DMS 273 (cell line): ENCODE measurements around the gene MYCT1.
"Not testable (repeated sequence)": the region's sequence is repeated elsewhere in the genome, so short reads cannot be mapped to it uniquely, and the experiment has no call there.

Experiments used
- DNase-seq: peaks from one replicate; lab custom pipeline; 2025; ENCODE audit not compliant: unreplicated experiment; lab: John Stamatoyannopoulos, UW

The MYCT1 gene, protein sequence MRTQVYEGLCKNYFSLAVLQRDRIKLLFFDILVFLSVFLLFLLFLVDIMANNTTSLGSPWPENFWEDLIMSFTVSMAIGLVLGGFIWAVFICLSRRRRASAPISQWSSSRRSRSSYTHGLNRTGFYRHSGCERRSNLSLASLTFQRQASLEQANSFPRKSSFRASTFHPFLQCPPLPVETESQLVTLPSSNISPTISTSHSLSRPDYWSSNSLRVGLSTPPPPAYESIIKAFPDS

GRCh38 chr6:152697634-152698033, at the start of gene MYCT1:
TSS of gene MYCT1 (plus strand) at chr6:152697897. CDS start at chr6:152697903, 6 bp downstream.
- no peak for DNase-seq

- no peak for DNase-seq
Measured at GRCh38 chr6:152648105-152648504, 49.6 kb upstream of the MYCT1 start.

DNA sequence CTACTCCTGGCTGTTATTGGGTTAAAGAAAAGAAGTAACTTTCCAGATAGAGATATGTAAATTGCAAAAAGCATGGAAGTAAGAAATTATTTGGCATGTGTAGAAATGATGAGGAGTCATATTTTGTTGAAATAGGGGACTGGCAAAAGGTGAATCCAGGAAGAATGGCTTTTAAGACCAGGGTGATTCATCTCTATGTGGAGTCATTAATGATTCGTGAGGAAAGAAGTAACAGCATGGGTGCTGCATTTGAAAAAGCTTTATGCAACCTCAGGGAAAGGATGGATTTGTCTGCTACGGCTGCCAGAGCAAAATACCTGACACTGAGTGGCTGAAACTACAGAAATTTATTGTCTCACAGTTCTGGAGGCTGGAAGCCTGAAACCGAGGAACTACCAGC, 45.7 kb upstream of the MYCT1 start:
- no peak for DNase-seq

GRCh38 chr6:152661776-152662175, 35.9 kb upstream of the MYCT1 start:
- DNase-seq, result no peak

- DNase-seq, result peak; percentile 14
Measured at GRCh38 chr6:152669895-152670294, 27.8 kb upstream of the MYCT1 start.

- DNase-seq, result no peak
Measured at GRCh38 chr6:152671171-152671570, 26.5 kb upstream of the MYCT1 start.

DNA sequence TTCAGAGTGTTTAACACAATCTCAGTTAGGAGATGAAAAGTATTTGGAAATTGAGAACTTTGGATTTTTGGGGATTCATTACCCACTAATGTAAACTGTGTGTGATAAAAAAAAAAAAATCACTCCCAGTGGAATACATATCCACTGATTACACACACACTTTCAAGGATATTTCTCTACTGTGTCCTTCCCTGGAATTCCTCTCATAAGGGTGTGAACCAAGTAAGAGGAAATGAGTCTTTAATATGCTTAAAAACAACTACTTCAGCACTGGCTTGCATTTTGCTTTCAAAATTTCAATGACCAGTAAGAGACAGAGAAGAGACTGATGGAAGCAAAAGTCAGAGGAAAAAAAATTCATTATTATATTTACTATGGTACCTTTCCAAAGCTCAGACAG, 24.5 kb upstream of the MYCT1 start:
- no peak for DNase-seq

DNA sequence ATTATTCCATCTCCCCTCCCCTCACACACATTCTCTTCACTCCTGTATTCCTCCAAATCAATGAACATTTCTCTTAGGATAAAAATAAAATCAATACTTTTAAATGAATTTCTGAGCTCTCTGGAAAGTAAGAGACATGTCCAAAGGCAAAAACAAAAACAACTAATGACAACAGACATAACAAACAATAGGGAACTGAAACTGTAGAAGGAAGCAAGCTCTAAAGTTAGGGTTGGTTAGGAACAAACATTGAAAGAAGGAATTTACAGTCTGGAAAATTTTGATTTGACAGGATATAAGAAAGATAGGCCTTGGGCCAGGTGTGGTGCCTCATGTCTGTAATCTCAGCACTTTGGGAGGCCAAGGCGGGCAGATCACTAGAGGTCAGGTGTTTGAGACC, 17.5 kb upstream of the MYCT1 start:
- no peak for DNase-seq

DNA sequence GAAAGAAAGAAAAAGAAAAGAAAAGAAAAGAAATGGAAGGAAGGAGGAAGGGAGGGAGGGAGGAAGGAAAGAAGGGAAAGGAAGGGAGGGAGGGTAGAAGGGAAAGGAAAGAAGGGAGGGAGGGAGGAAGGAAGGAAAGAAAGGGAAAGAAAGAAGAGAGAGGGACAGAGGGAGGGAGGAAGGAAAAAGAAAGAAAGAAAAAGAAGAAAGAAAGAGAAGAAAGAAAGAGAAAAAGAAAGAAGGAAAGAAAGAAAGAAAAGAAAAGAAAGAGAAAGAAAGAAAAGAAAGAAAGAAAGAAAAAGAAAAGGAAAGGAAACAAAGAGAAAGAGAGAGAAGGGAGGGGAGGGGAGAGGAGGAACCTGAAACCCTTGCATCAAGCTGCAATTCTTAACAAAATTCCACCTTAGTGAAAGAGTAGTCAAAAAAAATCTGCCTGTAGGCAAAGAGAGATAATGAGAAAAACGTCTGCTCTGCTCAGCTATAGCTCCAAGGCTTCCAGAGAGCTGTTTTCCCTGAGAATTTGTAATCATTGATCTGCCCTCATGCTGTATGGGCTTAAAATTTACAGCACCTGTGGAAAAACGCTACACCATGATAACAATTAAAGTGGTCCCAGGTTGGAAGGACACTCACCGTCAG, 16.7 kb upstream of the MYCT1 start:
- DNase-seq, result no peak

DNA sequence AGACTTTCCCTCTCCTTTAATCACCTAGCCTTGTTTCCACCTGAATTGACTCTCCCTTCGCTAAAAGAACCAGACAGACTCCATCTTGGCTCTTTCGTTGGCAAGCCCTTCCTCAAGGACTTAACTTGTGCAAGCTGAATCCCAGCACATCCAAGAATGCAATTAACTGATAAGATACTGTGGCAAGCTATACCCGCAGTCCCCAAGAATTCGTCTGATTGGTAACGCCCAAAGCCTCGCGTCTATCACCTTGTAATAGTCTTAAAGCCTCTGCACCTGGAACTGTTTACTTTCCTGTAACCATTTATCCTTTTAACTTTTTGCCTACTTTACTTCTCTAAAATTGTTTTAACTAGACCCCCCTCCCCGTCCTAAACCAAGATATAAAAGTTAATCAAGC, 15.6 kb upstream of the MYCT1 start:
- no peak for DNase-seq

DNA sequence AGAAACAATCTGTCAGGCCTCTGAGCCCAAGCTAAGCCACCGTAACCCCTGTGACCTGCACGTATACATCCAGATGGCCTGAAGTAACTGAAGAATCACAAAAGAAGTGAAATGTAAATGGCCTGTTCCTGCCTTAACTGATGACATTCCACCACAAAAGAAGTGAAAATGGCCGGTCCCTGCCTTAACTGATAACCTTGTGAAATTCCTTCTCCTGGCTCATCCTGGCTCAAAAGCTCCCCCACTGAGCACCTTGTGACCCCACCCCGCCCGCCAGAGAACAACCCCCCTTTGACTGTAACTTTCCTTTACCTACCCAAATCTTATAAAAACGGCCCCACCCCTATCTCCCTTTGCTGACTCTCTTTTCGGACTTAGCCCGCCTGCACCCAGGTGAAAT, 14.8 kb upstream of the MYCT1 start:
- not testable (repeated sequence) for DNase-seq

DNA sequence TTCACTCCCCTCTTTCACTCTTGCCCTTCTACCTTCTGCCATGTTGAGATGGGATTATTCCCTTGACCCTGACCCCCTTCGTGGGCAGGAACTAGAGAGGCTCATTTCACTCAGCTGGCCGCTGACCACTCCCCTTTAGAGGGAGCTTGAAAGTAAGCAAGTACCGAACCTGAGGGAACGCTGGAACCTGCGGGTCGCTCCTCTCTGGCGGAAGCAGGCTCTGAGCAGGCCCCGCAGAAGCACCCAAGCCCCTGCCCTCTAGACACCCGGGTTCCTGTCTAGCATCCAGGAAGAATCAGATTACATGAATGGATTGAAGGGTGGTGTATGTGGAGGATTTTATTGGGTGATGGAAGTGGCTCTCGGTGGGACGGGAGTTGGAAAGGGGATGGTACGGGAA, 11.9 kb upstream of the MYCT1 start:
- no peak for DNase-seq

- DNase-seq, result no peak
Measured at GRCh38 chr6:152695372-152696045, 2.2 kb upstream of the MYCT1 start.

DNA sequence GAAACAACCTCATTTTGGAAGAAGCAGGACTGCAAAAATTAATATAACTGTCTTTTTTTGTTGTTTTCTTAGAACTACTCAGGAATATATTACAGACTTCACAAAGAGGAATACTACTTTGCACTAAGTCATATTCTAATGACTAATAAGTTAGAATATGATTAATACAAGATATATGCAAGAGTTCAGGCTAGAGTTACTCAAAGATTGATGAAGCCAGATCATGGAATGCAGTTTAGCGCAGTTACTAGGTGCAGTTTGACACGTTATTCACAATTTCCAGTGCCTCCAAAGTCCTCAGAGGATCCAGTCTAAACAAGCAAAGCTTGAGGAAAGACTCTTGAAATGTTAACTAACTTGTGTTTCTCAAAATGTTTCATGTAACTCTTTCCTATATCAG, 1.2 kb upstream of the MYCT1 start:
- DNase-seq, result no peak

GRCh38 chr6:152698692-152699091, 995 bp downstream of the MYCT1 start:
- DNase-seq, result no peak

- DNase-seq, result no peak
Measured at GRCh38 chr6:152700427-152700826, 2.7 kb downstream of the MYCT1 start.

DNA sequence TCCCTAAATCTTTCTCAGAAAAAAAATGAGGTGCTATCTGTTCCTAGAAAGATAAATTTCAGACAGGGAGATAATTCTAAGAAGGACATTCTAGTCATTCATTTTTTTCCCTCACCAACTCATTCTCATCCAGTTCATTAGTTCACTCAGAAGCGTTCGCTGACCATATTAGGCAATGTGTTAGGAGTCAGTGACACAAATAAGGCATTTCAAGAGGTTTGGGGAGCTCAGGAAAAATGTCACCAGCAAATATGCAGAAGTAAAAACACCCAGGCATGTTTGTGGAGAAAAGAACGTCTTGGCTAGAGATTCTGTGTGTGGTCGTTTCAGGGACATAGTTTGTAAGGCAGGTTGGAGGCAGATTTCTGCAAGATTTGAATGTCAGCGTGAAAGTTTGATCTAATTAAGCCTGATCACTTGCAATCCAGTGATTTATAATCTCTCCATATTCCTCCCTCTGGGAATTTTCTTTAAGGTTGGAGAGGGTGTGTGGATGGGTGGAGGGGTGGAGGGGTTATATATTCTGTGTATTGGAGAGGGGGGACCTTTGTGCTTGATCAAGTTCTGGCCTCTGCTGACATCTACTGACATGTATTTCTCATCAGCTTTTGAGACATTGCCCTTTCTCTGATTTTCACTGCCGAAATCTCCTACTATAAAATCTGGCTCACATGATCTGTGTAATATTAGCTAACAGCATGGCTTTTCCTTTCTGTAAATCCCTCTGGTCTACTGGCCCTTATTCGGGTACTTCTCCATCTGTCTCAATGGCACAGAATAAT, 3.6 kb downstream of the MYCT1 start:
- no peak for DNase-seq

- no peak for DNase-seq
Measured at GRCh38 chr6:152701863-152702401, 4.2 kb downstream of the MYCT1 start.

GRCh38 chr6:152703750-152704149, 6.1 kb downstream of the MYCT1 start:
- not testable (repeated sequence) for DNase-seq

DNA sequence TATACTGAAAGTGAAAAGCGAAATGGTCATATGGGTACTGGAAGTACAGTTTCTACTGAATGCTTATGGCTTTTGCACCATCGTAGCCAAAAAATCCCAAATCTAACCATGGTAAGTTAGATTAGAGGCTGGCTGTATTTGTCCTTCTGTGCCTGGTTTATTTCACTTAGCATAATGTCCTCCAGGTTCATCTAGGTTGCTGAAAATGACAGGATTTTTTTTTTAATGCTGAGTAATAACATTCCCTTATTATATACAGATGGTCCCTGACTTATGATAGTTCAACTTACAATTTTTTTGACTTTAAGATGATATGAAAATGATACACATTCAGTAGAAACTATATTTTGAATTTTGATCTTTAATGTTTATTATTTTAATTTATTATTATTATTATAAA, 7.6 kb downstream of the MYCT1 start:
- DNase-seq, result no peak

DNA sequence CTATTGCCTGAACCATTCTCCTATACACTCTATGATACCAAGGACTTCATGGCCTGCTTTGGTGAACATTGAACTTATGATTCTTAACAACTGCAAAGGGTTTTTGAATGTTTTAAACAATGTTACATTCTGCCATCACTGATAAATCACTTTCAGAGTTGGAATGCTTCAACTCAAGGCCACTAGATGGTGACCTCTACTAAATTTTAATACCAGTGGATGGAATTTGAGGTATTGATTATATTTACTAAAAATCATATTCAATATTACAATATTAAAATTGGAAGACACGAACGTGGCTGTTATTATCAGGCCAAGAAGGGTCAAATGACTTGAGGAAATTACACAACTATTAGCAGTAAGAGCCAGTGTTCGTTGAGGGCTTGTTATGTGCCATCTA, 18.6 kb downstream of the MYCT1 start:
- DNase-seq, result no peak
